ENCODE results near the gene SORCS2. TPM values are rescaled to one million over a fixed set of nuclear protein-coding genes. Genes with fewer than 3 reads are reported as not detected.

Gene SORCS2
- total RNA-seq, 1 donor from 2014 or later, result under 0.01 TPM

DNA sequence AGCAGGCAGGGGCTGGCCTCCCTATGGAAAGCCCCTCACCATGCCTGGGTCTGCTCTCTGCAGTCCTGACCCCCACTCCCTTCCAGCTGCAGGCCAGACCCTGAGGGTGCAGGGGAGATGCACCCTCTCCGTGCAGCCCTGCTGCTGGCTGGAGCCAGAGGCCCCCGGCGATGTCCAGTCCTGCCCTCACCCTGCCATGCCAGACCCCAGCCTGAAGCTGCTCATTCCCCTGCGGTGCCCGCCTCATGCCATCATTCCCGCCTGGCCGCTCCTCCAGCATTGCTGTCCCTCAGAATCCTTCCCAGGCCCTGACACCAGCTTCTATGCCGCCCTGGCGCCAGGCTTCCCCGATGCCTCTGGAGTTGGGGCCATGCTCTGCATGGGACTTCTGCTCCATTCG lies 72.4 kb downstream of the SORCS2 start:
- no peak for DNase-seq (ENCODE audit: low read depth in 2 of 2)

DNA sequence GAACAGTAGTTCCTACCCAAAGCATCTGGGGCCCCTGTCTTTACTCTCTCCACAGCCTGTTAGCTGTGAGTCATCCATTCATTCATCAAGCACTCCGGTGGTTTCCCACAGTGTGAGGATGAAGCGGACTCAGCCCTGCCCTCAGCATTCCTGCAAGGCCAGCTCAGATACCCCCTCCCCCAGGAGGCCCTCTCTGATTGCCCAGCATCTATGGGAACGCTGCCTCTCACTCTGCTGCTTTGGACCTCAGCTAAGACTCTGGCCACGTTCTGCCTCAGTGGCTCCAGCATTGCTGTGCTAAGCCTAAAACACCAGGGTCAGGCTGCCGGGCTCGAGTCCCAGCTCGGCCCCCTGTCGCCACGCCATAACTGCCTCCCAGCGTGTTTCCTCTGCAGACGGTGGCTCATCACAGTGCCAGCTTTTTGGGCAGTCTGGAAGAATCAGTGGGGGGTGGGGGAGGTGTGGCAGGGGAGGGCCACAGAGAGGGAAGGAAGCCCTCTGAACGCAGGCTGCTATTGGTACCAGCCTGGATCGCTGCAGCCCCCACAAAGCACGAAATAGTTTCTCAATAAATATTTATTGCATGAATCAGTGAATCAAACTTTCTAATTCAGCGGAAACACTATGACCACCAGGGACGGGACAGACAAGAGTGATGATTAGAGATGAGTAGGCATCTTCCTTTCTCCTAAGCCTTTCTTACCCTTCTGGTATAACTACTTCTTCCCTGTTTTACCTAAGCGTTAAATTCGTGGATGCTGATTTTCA lies 74.4 kb downstream of the SORCS2 start:
- peak in 1 of 2 donors; percentile 38 for DNase-seq (ENCODE audit: low read depth in 2 of 2)

DNA sequence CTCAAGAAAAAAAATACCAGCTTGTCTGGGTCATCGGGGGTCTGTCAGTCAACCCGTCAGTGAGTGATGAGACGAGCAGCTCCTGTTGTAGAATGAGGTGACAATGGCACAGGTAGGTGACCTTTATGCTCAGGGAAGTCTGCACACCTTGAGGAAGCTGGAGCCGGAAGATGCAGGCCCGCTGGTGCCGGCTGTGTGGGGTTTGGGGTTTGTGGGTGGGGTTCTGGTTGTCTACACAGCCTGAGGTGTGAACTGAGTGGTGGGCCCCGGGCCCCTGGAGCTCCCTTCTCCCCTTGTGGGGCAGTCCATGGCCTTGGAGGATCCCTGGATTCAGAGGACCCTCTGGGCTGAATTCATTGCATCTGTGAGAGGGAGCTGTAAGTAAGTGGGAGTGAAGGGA lies 75.5 kb downstream of the SORCS2 start:
- no peak for DNase-seq (ENCODE audit: low read depth in 2 of 2)

GRCh38 chr4:7268941-7269340 lies 76.6 kb downstream of the SORCS2 start:
- DNase-seq (ENCODE audit: low read depth in 2 of 2), result no peak

DNA sequence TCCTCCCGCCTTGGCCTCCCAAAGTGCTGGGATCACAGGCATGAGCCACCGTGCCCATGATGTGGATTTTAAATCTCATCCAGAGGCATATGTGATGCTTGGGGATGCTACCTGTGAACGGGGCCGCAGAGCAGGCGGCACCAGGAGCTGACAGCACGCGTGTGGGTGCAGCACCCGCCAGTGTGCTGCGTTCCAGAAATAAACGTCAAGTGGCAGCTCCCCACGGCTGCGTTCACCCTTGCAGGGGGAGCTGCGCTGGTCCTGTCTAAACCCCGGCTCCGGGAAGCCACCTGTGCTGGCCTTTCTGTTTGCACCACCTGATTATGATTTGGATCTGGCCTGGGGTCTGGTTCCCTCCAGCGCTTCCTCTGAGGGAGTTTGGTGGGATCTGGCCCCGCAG lies 77.8 kb downstream of the SORCS2 start:
- DNase-seq (ENCODE audit: low read depth in 2 of 2), result no peak

GRCh38 chr4:7272404-7272803 lies 80.1 kb downstream of the SORCS2 start:
- no peak for DNase-seq (ENCODE audit: low read depth in 2 of 2)

GRCh38 chr4:7273738-7274297 lies 81.5 kb downstream of the SORCS2 start:
- DNase-seq (ENCODE audit: low read depth in 2 of 2), result no peak

GRCh38 chr4:7275067-7275466 lies 82.7 kb downstream of the SORCS2 start:
- no peak for DNase-seq (ENCODE audit: low read depth in 2 of 2)

DNA sequence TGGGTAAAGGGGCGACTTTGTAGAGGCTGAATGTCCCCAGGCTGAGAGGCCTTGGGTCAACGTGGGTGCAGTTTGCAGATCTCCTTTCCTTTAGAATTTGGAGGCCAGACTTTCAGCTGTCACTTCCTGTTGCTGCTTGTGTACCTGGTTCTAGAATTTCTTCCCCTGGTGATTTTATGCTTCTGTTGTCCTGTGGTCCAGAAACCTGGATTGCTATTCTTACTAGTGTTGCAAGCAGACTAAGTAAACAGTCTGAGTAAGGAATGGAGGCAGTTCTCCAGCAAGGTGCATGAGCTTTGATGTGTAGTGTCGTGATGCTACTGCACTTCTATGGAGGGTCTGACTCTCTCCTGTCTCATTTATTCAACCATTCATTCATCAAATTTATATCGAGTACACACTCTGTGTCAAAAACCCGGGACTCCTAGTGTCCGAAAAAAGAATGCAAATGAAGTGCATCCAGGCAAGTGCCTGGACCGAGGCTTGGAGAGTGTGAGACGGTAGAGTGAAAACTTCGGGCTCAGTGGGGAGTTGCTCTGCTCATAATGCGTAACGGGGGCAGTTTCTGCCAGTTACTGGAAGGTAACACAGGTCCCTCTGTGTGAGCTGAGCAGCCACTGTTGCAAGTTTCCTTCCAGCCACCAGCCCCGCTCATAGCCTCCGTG lies 83.3 kb downstream of the SORCS2 start:
- DNase-seq (ENCODE audit: low read depth in 2 of 2), result no peak

GRCh38 chr4:7276515-7276914 lies 84.2 kb downstream of the SORCS2 start:
- DNase-seq (ENCODE audit: low read depth in 2 of 2), result peak in 1 of 2 donors; percentile 26

DNA sequence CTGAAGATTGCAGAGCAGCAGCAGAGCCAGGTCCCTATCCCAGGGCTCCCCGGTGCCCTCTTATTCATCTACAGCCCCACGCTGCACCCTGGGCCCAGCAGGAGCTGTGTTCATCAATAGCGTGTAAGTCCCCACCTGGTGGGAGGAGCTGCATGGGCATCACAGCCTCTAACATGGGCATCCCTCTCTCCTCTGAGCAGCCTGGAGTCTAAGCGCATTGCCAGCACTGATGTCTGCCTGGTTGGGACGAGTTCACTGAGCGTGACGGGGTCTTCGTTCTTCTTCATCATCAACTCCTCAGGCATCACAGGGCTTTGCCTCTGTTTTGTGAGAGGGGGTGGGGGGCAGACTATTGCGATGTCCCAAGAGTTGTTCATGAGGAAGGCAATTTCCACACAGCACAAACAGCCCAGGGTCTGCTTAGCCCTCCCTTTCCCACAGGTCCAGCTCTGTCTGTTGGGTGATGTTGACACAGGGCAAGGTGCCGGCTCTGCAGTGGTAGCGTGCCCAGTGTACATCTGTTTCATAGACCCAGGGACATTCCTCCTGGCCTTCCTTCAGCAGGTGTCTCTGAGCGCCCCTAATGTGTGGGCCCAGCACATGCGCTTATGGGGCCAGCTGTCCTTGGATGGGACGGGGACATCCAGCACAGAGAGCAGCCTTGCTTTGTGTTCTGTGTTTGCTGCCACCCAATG lies 85.9 kb downstream of the SORCS2 start:
- no peak for DNase-seq (ENCODE audit: low read depth in 2 of 2)

GRCh38 chr4:7278981-7279380 lies 86.6 kb downstream of the SORCS2 start:
- DNase-seq (ENCODE audit: low read depth in 2 of 2), result no peak

DNA sequence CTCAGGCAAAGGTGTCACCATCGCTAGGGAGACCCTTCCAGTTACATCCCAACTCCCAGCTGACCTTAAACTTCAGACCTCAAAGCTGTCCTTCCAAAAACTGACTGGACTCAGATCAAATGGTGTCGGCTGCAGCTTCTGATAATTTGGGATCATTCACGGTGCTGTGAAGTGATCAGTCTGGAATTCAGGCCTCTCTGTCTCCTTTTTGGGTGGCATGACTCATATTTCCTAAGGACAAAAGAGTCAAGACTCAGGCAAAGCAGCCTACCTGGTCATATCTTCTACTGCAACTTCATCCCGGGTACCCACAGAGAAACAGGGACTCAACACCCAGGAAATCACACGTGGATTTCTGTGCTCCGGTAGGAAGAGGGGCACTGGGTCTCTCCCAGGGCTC lies 87.6 kb downstream of the SORCS2 start:
- no peak for DNase-seq (ENCODE audit: low read depth in 2 of 2)

DNA sequence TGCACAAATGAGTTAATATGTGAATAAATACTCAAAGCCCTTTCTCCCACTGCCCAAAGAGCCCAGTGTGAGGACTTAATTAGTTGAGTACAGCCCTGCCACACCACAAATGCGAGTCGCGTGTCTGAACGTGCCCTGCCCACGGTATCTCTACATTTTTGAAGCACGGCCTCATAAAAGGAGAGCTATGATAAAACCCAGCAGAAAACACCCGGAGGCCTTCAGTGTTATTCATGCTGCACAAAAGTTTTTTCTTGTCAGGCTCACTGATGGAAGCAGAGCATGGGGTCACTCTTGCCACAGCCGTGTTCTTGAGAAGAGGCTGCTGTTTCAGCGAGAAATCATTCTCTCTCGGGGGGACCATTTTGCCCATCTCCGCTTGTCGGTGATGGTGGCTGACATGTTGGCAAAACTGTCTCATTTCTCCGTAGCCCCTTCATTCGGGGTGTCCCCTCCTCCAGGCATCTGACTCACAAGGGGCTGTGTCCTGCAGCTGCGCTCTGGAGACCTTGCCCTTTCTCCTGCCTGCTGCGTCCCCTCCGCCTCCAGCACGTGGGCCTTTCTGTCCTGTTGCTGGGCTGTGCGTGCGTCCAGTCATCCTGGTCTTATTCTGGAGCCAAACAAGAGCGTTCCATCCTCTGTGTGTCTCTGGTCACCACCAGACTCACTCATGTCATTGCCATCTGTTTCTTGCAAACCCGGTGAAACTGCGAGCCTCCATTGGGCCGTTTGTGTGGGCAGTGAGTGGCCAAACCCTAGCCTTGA lies 88.8 kb downstream of the SORCS2 start:
- DNase-seq (ENCODE audit: low read depth in 2 of 2), result no peak

- DNase-seq (ENCODE audit: low read depth in 2 of 2), result no peak
Measured at GRCh38 chr4:7281691-7282665, 89.6 kb downstream of the SORCS2 start.

DNA sequence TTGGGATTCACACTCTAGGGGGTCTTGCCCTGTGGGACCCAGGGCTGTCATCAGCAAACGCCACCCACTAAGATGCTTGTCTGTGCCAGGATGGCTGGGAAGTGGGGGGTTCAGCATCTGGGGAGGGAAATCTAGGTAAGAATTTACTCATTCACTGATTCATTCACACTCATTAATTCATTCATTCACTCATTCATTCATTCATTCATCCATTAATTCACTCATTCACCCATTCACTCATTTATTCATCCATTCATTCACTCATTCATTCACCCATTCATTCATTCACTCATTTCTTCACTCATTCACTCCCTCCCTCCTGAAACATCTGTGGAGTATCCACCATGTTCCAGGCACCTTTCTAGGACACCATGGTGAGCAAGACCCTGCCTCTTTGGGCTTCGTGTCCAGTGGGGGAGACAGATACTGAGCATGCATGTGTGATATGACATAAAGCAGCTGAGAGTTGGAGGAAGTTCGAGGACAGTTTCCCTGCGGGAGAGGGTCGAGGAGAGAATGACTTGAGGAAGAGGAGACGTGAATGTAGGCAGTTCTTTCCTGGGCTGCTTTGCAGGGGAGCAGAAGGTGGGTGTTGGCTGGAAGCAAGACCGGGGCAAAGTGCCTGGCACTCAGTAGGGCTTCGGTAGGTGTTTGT lies 90.6 kb downstream of the SORCS2 start:
- DNase-seq (ENCODE audit: low read depth in 2 of 2), result no peak

DNA sequence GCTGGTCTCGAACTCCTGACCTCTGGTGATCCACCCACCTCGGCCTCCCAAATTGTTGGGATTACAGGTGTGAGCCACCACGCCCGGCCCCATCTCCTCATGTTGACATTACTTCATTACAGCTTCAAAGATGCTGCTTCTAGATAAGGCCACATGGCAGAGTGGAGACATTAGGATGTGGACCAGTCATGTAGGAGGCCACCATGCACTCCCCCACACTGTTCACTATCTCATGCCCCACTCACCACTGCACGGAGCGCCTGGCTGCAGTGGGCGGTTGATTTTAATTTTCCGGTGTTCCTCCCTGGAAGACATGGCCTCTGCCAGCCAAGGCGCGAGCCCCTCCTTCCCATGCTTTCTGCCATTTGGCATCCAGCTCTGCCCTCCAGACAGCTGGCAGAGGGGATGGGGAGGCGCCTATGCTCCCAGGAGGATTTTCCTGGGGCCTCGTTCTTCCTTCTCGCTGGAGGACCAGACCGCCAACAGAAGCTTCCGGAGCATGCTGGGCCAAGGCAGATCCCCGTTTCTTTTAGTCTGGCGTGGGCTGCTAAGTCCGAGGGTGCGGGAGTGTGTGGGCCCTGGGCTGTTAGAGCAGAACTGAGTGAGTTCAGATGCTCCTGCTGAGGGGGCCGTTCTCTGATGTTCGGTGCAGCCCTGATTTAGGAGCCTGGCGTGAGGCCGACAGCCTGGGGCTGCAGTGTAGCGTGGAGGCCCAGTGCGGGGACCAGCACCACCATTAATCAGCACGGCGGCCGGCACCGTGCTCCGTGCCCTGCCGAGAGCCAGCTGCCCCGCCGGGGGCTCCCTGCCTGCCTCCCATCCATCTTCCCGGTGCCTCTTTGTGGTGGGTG lies 93.1 kb downstream of the SORCS2 start:
- no peak for DNase-seq (ENCODE audit: low read depth in 2 of 2)

- no peak for DNase-seq (ENCODE audit: low read depth in 2 of 2)
Measured at GRCh38 chr4:7286170-7286569, 93.8 kb downstream of the SORCS2 start.

GRCh38 chr4:7286798-7287197 lies 94.5 kb downstream of the SORCS2 start:
- no peak for DNase-seq (ENCODE audit: low read depth in 2 of 2)
